Thymus (tissue), 11 donors: ENCODE results near the gene TM2D3. TPM values are rescaled to one million over a fixed set of nuclear protein-coding genes. Genes with fewer than 3 reads are reported as not detected.

Source experiments
- DNase-seq, 9 donors: peaks; one replicate each; pipeline ENCODE4 v3.0.0-alpha.2; 2013; ENCODE audit warnings: low spot score in 9 of 9, low read depth in 6 of 9, missing footprints in 1 of 9
- H3K27ac ChIP-seq, 2 donors: one replicate each; pipeline ENCODE4 v1.5.1; 2013; ENCODE audit warnings: control low read depth in 1 of 2, low read depth in 1 of 2, low read length in 1 of 2, mild to moderate bottlenecking in 1 of 2, moderate library complexity in 1 of 2
- H3K27me3 ChIP-seq, 2 donors: one replicate each; pipeline ENCODE4 v1.5.1; 2013; ENCODE audit warnings: low read length in 1 of 2; ENCODE audit not compliant: control insufficient read depth in 2 of 2, insufficient read depth in 1 of 2
- H3K36me3 ChIP-seq, 2 donors: one replicate each; pipeline ENCODE4 v1.5.1; 2013; ENCODE audit warnings: low read length in 1 of 2, mild to moderate bottlenecking in 1 of 2, moderate library complexity in 1 of 2; ENCODE audit not compliant: control insufficient read depth in 2 of 2, insufficient read depth in 2 of 2
- H3K4me1 ChIP-seq, 2 donors: one replicate each; pipeline ENCODE4 v1.5.1; 2013; ENCODE audit warnings: low read length in 2 of 2; ENCODE audit not compliant: control insufficient read depth in 2 of 2, insufficient read depth in 2 of 2
- H3K4me3 ChIP-seq, 2 donors: one replicate each; pipeline ENCODE4 v1.5.1; 2013; ENCODE audit warnings: low read length in 2 of 2, control low read depth in 1 of 2, mild to moderate bottlenecking in 1 of 2
- H3K9me3 ChIP-seq, 2 donors: one replicate each; pipeline ENCODE4 v1.5.1; 2013; ENCODE audit warnings: low read length in 1 of 2, mild to moderate bottlenecking in 1 of 2; ENCODE audit not compliant: control insufficient read depth in 2 of 2, insufficient read depth in 1 of 2
- WGBS: extraction: QIAGEN DNeasy Blood & Tissue Kit; methylation state at CpG from one replicate; pipeline ENCODE4 v1.1.7; 2013; 5-methylcytosine and 5-hydroxymethylcytosine counted together
- polyA plus RNA-seq: library from polyadenylated mRNA; stranded (reverse); fragments of 200-250 nt; gene quantifications from one replicate; pipeline ENCODE4 v1.2.3, GENCODE V29; 2013
- total RNA-seq: library from RNA; stranded (reverse); fragments of 120-200 nt; gene quantifications from one replicate; pipeline ENCODE4 v1.2.4, GENCODE V29; 2013
- donor health status: healthy.

TM2D3 gene
- total and polyA plus RNA-seq, 2 donors, result 35.9 to 74.4 TPM

DNA sequence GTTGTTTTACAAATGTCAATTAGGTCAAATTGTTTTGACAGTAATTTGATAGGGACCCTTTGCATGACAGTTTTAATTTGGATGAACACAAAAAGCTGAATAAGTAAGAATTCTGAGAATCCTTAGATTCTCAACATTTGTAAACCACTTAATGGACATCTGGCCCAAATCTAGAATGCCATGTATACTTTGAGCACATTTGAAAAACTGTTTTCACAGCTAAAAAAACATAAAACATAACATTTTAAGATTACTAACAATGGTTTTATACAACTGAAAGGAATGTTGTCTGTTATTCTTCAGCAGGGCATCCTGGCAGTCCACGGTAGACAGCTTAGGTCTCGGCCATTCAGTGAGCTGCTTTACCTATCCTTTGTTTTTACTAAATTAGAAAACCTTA, 34.5 kb upstream of the TM2D3 start:
- no peak for DNase-seq
- Histone ChIP-seq H3K4me3 (no peak overlapping the region), H3K27me3 (no peaks in the 10 kb centered on the region), H3K36me3 (peaks cover 2 to 4% of the 10 kb centered on the region in 2 donors), H3K9me3 (no peaks in the 10 kb centered on the region), H3K27ac (no peak overlapping the region), H3K4me1 (no peaks in the 10 kb centered on the region)
- WGBS, result 99% methylated on average over 2 of the region's 2 CpGs

DNA sequence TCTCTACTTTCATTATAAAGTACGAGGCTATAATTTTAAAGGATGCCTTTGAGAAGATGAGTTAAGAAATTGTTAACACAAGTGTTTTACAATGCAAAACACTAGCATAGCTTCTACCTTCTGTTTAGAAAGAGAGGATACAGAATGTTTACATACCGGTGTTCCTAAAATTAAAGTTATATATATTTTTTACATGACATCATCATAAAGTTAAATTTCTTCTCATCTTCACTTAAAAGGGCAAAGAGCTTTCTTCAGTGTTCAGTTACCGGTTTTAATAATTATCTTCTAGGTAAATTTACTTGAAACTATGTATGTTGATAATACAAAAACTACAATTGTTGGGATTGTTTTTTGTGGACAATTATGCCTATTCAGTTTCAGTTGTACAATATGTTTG, 32.7 kb upstream of the TM2D3 start:
- Histone ChIP-seq H3K9me3 (no peaks in the 10 kb centered on the region), H3K36me3 (peaks cover 2 to 4% of the 10 kb centered on the region in 2 donors), H3K4me1 (no peaks in the 10 kb centered on the region), H3K4me3 (no peak overlapping the region), H3K27ac (no peak overlapping the region), H3K27me3 (no peaks in the 10 kb centered on the region)
- no peak for DNase-seq
- 98% methylated on average over 3 of the region's 3 CpGs for WGBS

- H3K9me3 ChIP-seq, result no peaks in the 10 kb centered on the region
- no peaks in the 10 kb centered on the region for H3K4me1 ChIP-seq
- 97% methylated on average over 1 of the region's 1 CpG for WGBS
- H3K36me3 ChIP-seq, result peaks cover 2 to 7% of the 10 kb centered on the region in 2 donors
- no peak overlapping the region for H3K27ac ChIP-seq
- H3K27me3 ChIP-seq, result no peaks in the 10 kb centered on the region
- H3K4me3 ChIP-seq, result no peak overlapping the region
- DNase-seq, result no peak
Measured at GRCh38 chr15:101684384-101684783, 32.2 kb upstream of the TM2D3 start.

- no peak overlapping the region for H3K27ac ChIP-seq
- H3K4me3 ChIP-seq, result no peak overlapping the region
- H3K27me3 ChIP-seq, result no peaks in the 10 kb centered on the region
- H3K36me3 ChIP-seq, result peaks cover 2 to 7% of the 10 kb centered on the region in 2 donors
- whole genome bisulfite sequencing, result 89% methylated on average over 2 of the region's 2 CpGs
- H3K4me1 ChIP-seq, result no peaks in the 10 kb centered on the region
- DNase-seq, result no peak
- H3K9me3 ChIP-seq, result no peaks in the 10 kb centered on the region
Measured at GRCh38 chr15:101679806-101680205, 27.6 kb upstream of the TM2D3 start.

DNA sequence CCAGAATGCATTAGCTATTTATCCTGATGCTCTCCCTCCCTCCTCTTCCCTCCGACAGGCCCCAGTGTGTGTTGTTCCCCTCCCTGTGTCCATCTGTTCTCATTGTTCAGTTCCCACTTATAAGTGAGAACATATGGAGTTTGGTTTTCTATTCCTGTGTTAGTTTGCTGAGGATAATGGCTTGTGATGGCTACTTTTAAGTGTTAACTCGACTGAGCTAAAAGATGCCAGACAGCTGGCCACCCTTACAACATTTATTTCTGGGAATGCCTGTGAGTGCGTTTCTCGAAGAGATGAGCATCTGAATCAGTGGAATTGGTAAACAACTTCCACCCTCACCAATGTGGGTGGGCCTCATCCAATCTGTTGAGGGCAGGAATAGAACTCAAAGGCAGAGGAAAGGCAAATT, 24.7 kb upstream of the TM2D3 start:
- 99% methylated on average over 4 of the region's 4 CpGs for whole genome bisulfite sequencing
- H3K4me3 ChIP-seq, result no peak overlapping the region
- H3K9me3 ChIP-seq, result no peaks in the 10 kb centered on the region
- no peak for DNase-seq
- H3K27me3 ChIP-seq, result no peaks in the 10 kb centered on the region
- no peak overlapping the region for H3K27ac ChIP-seq
- no peaks in the 10 kb centered on the region for H3K4me1 ChIP-seq
- peaks cover 7 to 9% of the 10 kb centered on the region in 2 donors for H3K36me3 ChIP-seq

GRCh38 chr15:101675796-101676582, 23.8 kb upstream of the TM2D3 start:
- 96% methylated on average over 16 of the region's 16 CpGs for WGBS
- Histone ChIP-seq H3K27ac (no peak overlapping the region), H3K9me3 (no peaks in the 10 kb centered on the region), H3K27me3 (no peaks in the 10 kb centered on the region), H3K36me3 (peaks cover 9% of the 10 kb centered on the region in 2 donors), H3K4me1 (no peaks in the 10 kb centered on the region), H3K4me3 (no peak overlapping the region)
- no peak for DNase-seq

DNA sequence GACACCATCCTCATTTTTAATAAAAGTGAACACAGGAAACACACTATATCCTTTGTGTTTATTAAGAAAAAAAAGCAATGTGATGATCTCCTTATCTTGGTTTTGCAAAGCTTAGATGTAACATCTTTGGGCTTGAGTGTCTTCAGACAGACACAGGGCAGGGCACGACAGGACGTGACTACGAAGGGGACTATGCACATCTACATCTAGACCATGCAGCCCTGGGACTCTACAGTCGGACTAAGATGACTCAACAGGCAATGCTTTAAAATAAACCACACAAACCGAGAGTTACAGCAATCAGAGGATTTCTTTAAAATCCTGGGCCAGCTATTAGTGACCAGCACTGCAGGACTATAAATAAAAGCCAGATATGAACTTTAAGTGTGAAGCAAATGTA, 22.8 kb upstream of the TM2D3 start:
- H3K36me3 ChIP-seq, result peaks cover 12 to 14% of the 10 kb centered on the region in 2 donors
- WGBS, result 98% methylated on average over 5 of the region's 5 CpGs
- H3K27me3 ChIP-seq, result no peaks in the 10 kb centered on the region
- no peak overlapping the region for H3K4me3 ChIP-seq
- H3K27ac ChIP-seq, result no peak overlapping the region
- no peaks in the 10 kb centered on the region for H3K9me3 ChIP-seq
- no peak for DNase-seq
- H3K4me1 ChIP-seq, result no peaks in the 10 kb centered on the region

DNA sequence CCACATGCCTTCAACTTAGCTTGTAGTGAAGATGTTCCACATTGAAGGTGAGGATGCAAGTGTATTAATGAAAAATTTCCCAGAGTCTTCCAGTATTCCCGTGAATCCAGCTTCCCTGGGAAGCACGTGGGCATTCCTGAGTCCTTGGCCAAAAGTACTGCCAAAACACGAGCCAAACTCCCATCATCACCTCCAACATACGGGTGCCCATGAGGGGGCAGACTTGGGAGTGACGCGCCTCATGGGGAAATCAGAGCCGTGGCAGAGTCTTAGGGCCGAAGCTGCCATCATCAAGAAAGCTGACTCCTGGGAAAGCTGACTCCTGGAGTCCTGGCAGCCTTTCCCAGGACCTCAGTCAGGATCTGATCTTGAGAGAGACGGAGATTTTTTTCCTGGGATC, 20.1 kb upstream of the TM2D3 start:
- H3K4me1 ChIP-seq, result no peaks in the 10 kb centered on the region
- no peak overlapping the region for H3K4me3 ChIP-seq
- no peaks in the 10 kb centered on the region for H3K27me3 ChIP-seq
- H3K36me3 ChIP-seq, result peaks cover 10 to 12% of the 10 kb centered on the region in 2 donors
- H3K9me3 ChIP-seq, result no peaks in the 10 kb centered on the region
- WGBS, result 96% methylated on average over 9 of the region's 9 CpGs
- no peak overlapping the region for H3K27ac ChIP-seq
- no peak for DNase-seq

GRCh38 chr15:101669744-101670143, 17.6 kb upstream of the TM2D3 start:
- no peaks in the 10 kb centered on the region for H3K4me1 ChIP-seq
- no peaks in the 10 kb centered on the region for H3K9me3 ChIP-seq
- no peak overlapping the region for H3K4me3 ChIP-seq
- DNase-seq, result no peak
- 97% methylated on average over 3 of the region's 3 CpGs for WGBS
- H3K27me3 ChIP-seq, result no peaks in the 10 kb centered on the region
- H3K36me3 ChIP-seq, result peaks cover 10 to 12% of the 10 kb centered on the region in 2 donors
- H3K27ac ChIP-seq, result no peak overlapping the region
